ENCODE results near the gene EBF3.

The EBF3 gene

DNA sequence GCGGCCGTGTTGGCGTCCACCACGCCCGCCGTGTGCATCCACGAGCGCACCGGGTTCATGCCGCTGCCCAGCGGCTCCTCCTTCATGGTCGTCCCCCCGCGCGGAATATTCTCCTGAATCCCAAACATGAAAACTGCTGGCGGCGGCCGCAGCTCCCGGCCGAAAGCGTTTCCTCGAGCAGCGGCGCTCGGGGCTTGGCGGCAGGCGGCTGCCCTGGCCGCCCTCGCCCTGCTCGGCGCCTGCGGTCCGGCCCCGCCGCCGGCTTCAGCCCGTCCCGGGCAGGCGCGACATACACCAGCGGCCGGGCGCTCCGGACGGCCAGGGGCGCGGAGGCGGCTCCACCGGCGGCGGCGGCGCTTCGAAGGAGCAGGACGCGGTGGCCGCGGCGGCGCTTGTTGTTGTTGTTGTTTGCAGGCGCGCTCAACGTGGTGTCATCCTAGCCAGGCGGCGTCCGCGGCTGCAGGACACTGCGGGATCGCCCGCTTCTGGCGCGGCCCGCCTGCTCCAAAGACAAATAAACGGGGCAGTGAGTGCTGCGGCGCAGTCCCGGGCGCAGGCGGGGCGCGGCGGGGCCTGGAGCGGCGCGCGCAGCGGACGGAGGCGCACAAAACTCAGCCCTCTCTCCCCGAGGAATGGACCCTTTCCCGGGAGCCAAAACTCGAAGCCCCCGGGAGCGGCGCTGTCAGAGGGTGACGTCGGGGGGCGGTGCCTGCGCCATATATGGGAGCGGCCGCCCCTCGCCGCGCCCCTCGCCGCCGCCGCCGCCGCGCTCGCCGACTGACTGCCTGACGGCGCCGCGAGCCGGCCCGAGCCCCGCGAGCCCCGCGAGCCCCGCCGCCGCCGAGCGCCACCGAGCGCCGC, at the start of gene EBF3:
TSS of gene EBF3 (minus strand) at position 634 of the 861 bp plus-strand sequence. CDS start at position 128, 506 bp downstream.
- peak; percentile 31 for DNase-seq

DNA sequence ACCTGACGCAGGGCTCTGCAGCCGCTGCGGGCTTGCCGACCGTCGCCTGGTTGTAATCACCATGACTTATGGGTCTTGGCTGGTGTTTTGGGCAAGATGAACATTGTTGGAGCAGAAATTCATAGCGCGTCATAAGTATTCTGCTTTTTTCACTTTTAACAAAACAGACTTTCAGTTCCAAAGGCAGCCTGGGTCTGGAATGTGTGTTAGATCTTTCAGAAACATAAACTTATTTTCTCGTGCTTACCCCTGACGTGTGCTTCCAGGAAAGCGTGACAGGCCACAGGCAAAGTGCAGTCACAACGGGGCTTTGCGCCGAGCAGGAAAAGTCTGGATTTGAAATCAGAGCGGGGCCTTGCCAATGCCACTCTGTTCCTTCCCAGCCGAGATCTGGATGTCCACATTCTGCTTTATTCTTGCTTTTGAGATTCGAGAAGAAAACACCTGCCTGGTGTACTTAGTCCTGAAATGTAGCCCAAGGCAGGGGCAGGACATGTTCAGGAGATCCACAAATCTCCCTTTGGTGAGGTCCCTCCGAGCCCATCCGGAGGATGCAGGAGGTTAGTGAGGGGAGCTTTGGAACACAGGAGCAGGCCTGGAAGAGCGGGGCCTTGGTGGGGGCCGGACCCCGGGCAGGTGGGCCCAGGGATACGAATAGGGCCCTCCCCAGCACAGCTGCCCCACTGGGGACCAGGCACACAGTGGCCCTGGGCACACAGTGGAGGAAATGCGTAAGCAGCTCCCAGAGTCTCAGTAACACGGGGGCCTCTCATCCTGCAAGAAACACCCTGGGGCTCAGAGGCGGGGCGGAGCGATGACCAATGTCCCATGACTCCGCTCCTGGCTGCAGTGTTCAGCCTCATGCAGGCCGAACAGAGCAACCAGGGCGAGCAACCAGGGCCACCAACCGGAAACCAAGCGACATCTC, 49.5 kb upstream of the EBF3 start:
- DNase-seq, result no peak

DNA sequence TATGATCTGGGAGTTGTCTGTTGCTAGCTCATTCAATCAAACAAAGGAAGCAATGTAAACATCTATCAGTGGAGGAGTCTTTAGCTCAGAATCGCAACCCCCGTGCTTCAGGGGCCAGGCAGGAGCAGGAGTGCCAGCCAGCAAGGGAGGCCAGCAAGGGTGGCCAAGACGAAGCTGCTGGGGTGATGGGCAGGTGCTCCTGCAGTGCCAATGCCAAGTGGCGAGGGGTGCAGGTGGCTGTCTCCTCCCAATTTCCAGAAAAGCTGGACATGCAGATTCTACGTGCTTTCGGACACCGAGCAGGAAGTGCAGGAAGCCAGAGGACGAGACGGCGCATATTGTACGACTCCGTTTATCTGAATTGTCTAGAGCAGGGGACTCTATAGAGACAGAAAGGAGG, 48.1 kb upstream of the EBF3 start:
- DNase-seq, result no peak

DNA sequence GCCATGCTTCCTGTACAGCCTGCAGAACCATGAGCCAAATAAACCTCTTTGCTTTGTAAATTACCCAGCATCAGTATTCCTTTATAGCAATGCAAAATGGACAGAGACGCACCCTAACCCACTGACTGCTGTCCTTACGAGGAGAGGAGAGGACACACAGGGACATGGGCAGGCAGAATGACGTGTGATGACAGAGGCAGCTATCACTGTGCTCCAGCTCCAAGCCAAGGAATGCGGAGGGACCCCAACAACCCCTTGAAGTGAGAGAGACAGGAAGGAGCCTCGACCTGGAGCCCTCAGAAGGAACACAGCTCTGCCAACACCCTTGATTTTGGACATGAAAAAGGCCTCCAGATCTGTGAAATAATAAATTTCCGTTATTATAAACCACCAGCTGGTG, 46.6 kb upstream of the EBF3 start:
- no peak for DNase-seq

- no peak for DNase-seq
These were observed 45.2 kb upstream of the EBF3 start for GRCh38 chr10:130009228-130009627.

DNA sequence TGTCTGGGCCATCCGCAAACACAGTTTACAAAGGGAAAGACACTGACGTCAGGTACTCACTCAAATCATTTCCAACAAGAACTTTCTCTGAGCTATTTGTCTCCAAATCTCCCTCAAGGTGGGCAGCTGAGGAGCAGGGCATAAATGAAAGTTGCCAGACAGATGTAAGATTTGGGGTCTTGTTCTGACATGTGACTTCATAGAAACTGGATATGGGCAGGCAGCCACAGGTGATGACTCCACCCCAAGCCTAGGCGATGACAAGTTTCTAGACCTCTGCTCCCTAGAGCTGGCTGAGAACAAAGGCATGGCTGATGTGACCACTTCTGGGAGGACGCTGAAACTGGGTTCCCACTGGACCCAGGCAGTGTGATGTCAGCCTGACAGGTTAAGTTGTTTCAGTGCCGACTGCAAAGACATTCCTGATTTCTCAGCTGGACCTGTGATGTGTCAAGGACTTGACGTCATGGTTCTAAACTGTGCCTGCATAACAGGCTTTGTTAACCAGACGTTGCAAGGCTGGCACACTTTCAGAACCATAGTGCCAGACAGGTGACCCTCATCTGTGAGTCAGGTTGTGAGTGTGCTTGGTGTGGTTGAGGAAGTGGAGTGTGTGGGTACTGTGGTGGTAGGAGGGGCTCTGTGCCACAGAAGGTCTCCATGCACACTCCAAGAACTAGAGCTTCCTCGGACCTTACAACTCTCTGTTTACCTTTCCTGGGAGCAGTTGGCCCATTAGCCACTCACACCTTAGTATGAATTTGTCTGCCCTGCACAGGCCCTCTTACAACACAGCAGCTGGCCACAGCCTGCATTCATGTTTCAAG, 39.9 kb upstream of the EBF3 start:
- no peak for DNase-seq

- DNase-seq, result no peak
These were observed 39.1 kb upstream of the EBF3 start for GRCh38 chr10:130003166-130003565.

GRCh38 chr10:130002606-130003005, 38.5 kb upstream of the EBF3 start:
- no peak for DNase-seq

GRCh38 chr10:130000918-130001317, 36.8 kb upstream of the EBF3 start:
- no peak for DNase-seq

DNA sequence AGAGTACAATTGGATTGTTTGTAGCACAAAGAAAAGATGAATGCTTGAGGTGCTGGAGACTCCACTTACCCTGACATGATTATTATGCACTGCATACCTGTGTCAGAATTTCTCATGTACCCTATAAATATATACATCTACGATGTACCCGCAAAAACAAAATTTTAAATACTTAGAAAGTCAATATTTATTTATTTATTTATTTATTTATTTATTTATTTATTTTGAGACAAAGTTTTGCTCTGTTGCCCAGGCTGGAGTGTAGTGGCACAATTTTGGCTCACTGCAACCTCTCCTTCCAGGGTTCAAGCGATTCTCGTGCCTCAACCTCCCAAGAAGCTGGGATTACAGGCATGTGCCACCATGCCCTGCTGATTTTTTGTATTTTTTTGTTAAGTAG, 35.1 kb upstream of the EBF3 start:
- DNase-seq, result no peak

- DNase-seq, result no peak
These were observed 29.5 kb upstream of the EBF3 start for GRCh38 chr10:129993621-129994020.

GRCh38 chr10:129992356-129992755, 28.3 kb upstream of the EBF3 start:
- no peak for DNase-seq

- DNase-seq, result no peak
These were observed 18.8 kb upstream of the EBF3 start for GRCh38 chr10:129982825-129983224.

DNA sequence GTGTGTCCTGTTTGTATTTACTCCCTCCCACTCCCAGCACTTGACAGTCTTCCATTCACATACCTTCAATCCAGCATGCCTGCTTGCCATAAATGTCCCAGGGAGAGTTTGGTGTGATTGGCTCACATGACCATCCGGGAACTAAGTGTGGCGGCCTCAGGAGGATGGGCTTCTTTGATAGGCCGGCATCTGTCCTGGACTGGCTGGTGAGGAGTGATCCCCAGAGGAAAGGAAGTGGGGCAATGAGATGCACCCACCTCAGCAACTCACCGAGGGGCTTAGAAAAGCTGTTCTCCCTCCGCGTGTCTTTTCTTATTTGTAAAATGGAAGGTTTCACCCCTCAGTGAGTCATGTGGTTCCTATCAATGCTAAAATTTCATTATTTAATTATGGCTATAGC, 14.9 kb upstream of the EBF3 start:
- DNase-seq, result no peak

DNA sequence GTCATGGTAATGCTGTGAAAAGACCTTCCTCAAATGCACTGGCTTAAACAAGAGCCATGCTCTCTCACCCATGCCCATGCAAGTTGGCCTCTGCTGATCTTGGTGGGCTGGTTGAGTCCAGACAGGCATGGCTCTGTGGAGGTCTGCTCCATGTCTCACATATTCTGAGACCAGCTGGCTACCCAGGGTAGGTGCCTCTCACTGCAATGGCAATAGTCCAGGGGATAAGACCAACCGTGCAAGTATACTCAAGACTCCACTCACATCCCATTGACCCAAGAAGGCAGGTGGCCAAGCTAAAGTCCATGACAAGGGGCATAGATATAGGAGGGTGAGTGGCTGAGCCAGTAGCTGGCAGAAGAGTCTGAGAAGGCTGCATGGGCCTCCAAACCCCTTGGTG, 14.2 kb upstream of the EBF3 start:
- no peak for DNase-seq

GRCh38 chr10:129977794-129978193, 13.7 kb upstream of the EBF3 start:
- no peak for DNase-seq

DNA sequence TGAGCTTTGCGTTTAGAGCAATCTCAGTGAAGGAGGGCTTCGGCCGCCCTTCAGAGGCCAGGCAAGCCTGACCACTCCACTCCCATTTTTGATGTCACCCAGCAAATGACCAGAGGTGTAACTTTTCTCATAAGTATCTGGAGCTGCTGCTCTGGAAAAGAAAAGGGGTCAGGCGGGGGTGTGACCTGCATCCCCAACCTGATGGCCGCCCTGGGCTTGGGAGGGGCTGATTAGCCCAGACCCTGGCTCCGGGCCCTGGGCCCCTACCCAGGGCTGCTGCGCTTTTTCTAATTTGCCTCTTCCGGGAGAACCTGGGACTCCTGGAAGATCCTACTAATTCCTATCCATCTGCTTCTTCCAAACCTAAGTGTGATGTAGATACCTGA, 9.6 kb upstream of the EBF3 start:
- DNase-seq, result no peak

- no peak for DNase-seq
These were observed 9.0 kb upstream of the EBF3 start for GRCh38 chr10:129972966-129973673.

DNA sequence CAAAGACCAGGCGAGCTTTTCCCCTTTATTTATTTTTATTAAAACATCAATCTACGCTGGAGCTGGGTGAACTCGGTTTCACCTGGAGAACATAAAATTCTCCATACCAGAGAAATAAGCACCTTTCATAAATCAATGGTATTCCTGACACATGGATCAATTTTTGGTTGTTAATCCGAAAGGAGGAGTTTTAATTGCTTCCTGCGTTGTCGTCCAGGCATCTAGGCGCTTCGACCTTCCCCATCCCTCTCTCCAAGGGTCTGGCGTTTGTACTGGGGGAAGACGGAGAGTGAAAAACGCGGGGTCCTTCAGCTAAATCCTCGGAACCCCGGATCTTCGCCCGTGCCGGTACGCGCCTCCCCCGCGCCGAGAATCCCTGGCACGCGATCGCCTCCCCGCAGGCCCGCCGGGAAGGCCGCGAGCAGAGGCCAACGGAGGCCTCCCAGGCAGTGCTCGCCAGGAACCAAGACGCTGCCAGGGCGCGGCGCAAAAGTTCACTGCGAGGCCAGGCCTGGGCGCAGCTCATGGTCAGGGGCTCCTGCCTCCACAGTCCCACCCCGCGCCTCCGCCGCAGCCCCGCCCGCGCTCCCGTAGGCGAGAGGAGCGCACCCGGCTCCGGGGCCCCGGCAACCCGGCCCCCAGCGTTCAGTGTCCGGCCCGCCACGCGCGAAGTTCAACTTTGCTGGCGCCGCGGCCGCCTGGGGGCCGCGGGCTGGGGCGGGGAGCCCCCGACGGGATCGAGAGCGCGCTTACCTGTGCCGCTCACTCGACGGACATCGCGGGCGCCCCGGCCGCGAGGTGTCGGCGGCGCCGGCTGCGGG, 8.3 kb upstream of the EBF3 start:
- no peak for DNase-seq

GRCh38 chr10:129971381-129972144, 7.5 kb upstream of the EBF3 start:
- DNase-seq, result peak; percentile 22
